ENCODE measurements around the gene ENPP1.

ENPP1 gene

GRCh38 chr6:131876545-131876944, 68.7 kb downstream of the ENPP1 start:
- Histone ChIP-seq H3K4me1 (no peaks in the 10 kb centered on the region), H3K36me3 (ENCODE audit: control insufficient read depth, insufficient read depth, low read length) (no peaks in the 10 kb centered on the region), H3K79me2 (no peaks in the 10 kb centered on the region), H3K27ac (no peak overlapping the region), H3K9ac (no peak overlapping the region), H2AFZ (no peak overlapping the region), H3K27me3 (ENCODE audit: control insufficient read depth, insufficient read depth, low read length) (no peaks in the 10 kb centered on the region), H3K4me3 (ENCODE audit: low read depth, low read length) (no peak overlapping the region), H3K9me3 (ENCODE audit: control insufficient read depth, low read length) (no peaks in the 10 kb centered on the region), H3K4me2 (ENCODE audit: low read length) (no peak overlapping the region)
- TF ChIP-seq CTCF (IDR thresholded peaks at IDR 0.05): no peak

GRCh38 chr6:131877999-131878789, 70.4 kb downstream of the ENPP1 start:
- no peaks in the 10 kb centered on the region for H3K4me1 ChIP-seq
- no peaks in the 10 kb centered on the region for H3K27me3 ChIP-seq (ENCODE audit: control insufficient read depth, insufficient read depth, low read length)
- no peak overlapping the region for H3K9ac ChIP-seq
- H3K4me2 ChIP-seq (ENCODE audit: low read length): no peak overlapping the region
- no peak overlapping the region for H3K27ac ChIP-seq
- H3K4me3 ChIP-seq (ENCODE audit: low read depth, low read length): no peak overlapping the region
- H3K9me3 ChIP-seq (ENCODE audit: control insufficient read depth, low read length): no peaks in the 10 kb centered on the region
- no peak for TF ChIP-seq CTCF (IDR thresholded peaks at IDR 0.05)
- H3K79me2 ChIP-seq: no peaks in the 10 kb centered on the region
- no peaks in the 10 kb centered on the region for H3K36me3 ChIP-seq (ENCODE audit: control insufficient read depth, insufficient read depth, low read length)
- no peak overlapping the region for H2AFZ ChIP-seq

GRCh38 chr6:131883016-131883415, 75.2 kb downstream of the ENPP1 start:
- Histone ChIP-seq H3K79me2 (no peaks in the 10 kb centered on the region), H3K4me2 (ENCODE audit: low read length) (no peak overlapping the region), H3K27me3 (ENCODE audit: control insufficient read depth, insufficient read depth, low read length) (no peaks in the 10 kb centered on the region), H3K9ac (no peak overlapping the region), H3K4me1 (no peaks in the 10 kb centered on the region), H3K36me3 (ENCODE audit: control insufficient read depth, insufficient read depth, low read length) (no peaks in the 10 kb centered on the region), H2AFZ (no peak overlapping the region), H3K9me3 (ENCODE audit: control insufficient read depth, low read length) (no peaks in the 10 kb centered on the region), H3K27ac (no peak overlapping the region), H3K4me3 (ENCODE audit: low read depth, low read length) (no peak overlapping the region)
- no peak for TF ChIP-seq CTCF (IDR thresholded peaks at IDR 0.05)

GRCh38 chr6:131885237-131885636, 77.4 kb downstream of the ENPP1 start:
- no peak overlapping the region for H3K4me3 ChIP-seq (ENCODE audit: low read depth, low read length)
- H3K36me3 ChIP-seq (ENCODE audit: control insufficient read depth, insufficient read depth, low read length): no peaks in the 10 kb centered on the region
- H3K9ac ChIP-seq: no peak overlapping the region
- H3K27ac ChIP-seq: no peak overlapping the region
- H3K4me1 ChIP-seq: no peaks in the 10 kb centered on the region
- TF ChIP-seq CTCF (IDR thresholded peaks at IDR 0.05): no peak
- H3K27me3 ChIP-seq (ENCODE audit: control insufficient read depth, insufficient read depth, low read length): no peaks in the 10 kb centered on the region
- H3K9me3 ChIP-seq (ENCODE audit: control insufficient read depth, low read length): no peaks in the 10 kb centered on the region
- no peaks in the 10 kb centered on the region for H3K79me2 ChIP-seq
- no peak overlapping the region for H3K4me2 ChIP-seq (ENCODE audit: low read length)
- no peak overlapping the region for H2AFZ ChIP-seq

- H3K9me3 ChIP-seq (ENCODE audit: control insufficient read depth, low read length): no peaks in the 10 kb centered on the region
- H2AFZ ChIP-seq: no peak overlapping the region
- H3K79me2 ChIP-seq: no peaks in the 10 kb centered on the region
- no peak overlapping the region for H3K9ac ChIP-seq
- TF ChIP-seq CTCF (IDR thresholded peaks at IDR 0.05): no peak
- no peaks in the 10 kb centered on the region for H3K4me1 ChIP-seq
- no peak overlapping the region for H3K27ac ChIP-seq
- no peaks in the 10 kb centered on the region for H3K36me3 ChIP-seq (ENCODE audit: control insufficient read depth, insufficient read depth, low read length)
- no peak overlapping the region for H3K4me2 ChIP-seq (ENCODE audit: low read length)
- H3K27me3 ChIP-seq (ENCODE audit: control insufficient read depth, insufficient read depth, low read length): no peaks in the 10 kb centered on the region
- no peak overlapping the region for H3K4me3 ChIP-seq (ENCODE audit: low read depth, low read length)
These were observed 78.7 kb downstream of the ENPP1 start for GRCh38 chr6:131886517-131886916.
